SK-N-MC (cell line): Measurements from ENCODE around the gene SLC25A4.

ENCODE experiments used
- EZH2 ChIP-seq: fragments of 200-600 bp; sonication (generic); IDR thresholded peaks from one replicate; pipeline ENCODE4 v1.6.1; 2017; ENCODE audit warnings: antibody characterized with exemption
- FOXP2 ChIP-seq: optimal IDR thresholded peaks from 2 replicates; pipeline ENCODE3; 2011; ENCODE audit warnings: mild to moderate bottlenecking, moderate library complexity; ENCODE audit not compliant: insufficient read depth; ENCODE audit errors: extremely low read length, control extremely low read depth
- POLR2AphosphoS5 ChIP-seq: IDR thresholded peaks from 2 replicates; pipeline ENCODE4 v1.6.1; 2012; ENCODE audit warnings: mild to moderate bottlenecking, low read depth, low read length, borderline replicate concordance

GRCh38 chr4:185108185-185108584 lies 34.9 kb upstream of the SLC25A4 start:
- no peak for TF ChIP-seq POLR2AphosphoS5
- no peak for TF ChIP-seq EZH2
- TF ChIP-seq FOXP2 = no peak
